ENCODE measurements around the gene CIAO3.

CIAO3 gene

DNA sequence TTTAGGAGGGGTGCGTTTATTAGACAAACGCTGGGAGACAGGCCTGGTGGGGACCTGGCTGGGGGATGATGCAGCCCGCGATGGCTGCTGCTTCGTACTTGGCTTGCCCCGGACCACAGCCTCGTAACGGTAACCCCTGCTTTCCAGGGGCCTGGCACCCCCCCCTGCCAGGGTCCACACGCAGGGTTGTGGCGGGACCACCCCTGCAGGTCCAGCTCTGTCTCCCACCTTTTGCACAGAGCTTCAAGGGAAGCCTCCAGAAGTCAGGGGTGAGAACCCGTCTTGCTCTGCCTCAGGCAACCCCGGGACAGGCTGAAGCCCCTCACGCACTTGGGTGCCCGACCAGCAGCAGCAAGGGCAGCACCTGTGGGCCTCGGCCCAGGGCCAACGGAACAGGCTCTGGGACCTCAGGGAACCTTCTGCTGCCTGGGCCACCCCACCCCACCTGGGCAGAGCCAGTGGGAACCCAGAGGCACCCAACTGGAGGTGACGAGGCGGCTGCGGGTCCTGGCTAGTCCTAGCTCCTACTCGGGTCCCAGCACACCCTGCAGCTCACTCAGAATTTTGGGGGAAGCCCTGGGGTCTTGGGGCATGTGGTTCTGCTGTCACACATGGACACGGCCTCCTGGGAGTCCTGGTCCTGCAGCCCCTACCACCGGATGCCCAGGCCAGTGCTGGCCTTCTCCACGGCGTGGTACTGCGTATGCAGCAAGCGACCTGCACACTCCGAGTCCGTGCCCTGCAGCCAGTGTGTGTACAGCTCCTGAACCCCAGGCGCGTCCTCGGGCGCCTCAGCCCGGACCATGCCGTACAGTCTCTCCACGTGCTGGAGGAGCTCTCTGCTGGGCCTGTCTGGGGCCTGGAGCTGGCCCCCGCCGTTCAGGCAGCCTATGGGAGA, 10.8 kb downstream of the CIAO3 start:
- no peaks in the 10 kb centered on the region for H3K36me3 ChIP-seq (ENCODE audit: insufficient read depth, low read length)
- no peaks in the 10 kb centered on the region for H3K9me3 ChIP-seq (ENCODE audit: control insufficient read depth, insufficient read depth, low read length)
- no peaks in the 10 kb centered on the region; the same call in 1 of the 2 replicates for H3K4me1 ChIP-seq (ENCODE audit: insufficient read depth, low read length)
- no peak overlapping the region for H3K9ac ChIP-seq (ENCODE audit: low read depth, low read length)

DNA sequence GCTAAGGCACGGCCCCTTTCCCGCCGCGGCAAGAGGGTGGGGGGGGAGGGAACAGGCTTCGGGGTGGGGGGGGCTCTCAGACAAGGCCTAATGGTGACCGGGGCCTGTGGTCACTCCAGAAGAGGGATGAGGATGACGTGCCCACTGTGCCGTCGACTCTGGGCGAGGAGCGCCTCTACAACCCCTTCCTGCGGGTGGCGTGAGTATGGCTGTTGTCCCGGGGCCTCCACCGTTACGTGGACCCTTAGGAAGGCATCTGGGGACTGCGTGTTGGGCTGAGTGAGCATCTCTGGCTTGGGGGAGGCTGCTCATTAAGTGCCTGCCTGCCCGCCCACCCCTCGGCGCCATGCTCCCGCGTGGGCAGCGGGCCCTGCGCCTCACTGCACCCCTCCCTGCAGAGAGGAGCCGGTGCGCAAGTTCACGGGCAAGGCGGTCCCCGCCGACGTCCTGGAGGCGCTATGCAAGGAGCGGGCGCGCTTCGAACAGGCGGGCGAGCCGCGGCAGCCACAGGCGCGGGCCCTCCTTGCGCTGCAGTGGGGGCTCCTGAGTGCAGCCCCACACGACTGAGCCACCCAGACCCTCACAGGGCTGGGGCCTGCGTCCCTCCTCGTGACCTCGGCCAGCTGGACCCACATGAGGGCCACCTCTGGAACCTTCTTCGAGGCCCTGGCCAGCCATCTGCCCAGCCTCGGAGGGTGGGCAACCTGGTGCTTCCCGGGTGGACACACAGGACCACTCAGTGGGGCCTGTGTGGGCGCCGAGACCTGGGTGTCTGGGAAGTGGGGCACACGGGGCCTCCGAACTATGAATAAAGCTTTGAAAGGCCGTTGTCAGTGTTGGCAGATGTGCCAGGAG, 11.7 kb downstream of the CIAO3 start:
- no peaks in the 10 kb centered on the region; the same call in 1 of the 2 replicates for H3K4me1 ChIP-seq (ENCODE audit: insufficient read depth, low read length)
- peak overlapping the region; percentile 77; the same call in 1 of the 2 replicates for H3K9ac ChIP-seq (ENCODE audit: low read depth, low read length)
- H3K36me3 ChIP-seq (ENCODE audit: insufficient read depth, low read length) = no peaks in the 10 kb centered on the region
- no peaks in the 10 kb centered on the region for H3K9me3 ChIP-seq (ENCODE audit: control insufficient read depth, insufficient read depth, low read length)

DNA sequence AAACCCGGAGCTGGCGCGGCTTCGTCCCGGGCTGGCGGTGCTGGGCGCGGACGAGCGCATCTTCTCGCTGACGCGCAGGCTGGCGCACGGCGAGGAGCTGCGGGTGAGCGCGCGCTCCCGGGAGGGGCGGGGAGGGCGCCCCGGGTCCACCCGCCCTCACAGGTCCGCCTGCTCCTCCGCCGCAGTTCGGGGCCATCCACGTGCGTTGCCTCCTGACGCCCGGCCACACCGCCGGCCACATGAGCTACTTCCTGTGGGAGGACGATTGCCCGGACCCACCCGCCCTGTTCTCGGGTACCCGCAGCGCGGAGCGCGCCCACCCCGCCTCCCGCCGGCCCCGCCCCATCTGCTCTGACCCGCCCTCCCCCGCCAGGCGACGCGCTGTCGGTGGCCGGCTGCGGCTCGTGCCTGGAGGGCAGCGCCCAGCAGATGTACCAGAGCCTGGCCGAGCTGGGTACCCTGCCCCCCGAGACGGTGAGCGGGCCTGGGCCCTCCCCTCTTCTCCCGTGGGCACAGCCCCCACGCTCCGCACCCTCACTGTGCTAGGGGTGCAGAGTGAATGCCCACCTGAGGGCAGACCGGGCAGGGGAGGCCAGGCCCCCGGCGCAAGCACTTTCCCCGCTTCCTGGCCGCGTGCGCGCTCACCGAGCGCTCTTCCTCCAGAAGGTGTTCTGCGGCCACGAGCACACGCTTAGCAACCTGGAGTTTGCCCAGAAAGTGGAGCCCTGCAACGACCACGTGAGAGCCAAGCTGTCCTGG, 12.5 kb downstream of the CIAO3 start:
- no peaks in the 10 kb centered on the region; the same call in 1 of the 2 replicates for H3K4me1 ChIP-seq (ENCODE audit: insufficient read depth, low read length)
- H3K9ac ChIP-seq (ENCODE audit: low read depth, low read length) = peak overlapping the region; percentile 77
- no peaks in the 10 kb centered on the region for H3K9me3 ChIP-seq (ENCODE audit: control insufficient read depth, insufficient read depth, low read length)

DNA sequence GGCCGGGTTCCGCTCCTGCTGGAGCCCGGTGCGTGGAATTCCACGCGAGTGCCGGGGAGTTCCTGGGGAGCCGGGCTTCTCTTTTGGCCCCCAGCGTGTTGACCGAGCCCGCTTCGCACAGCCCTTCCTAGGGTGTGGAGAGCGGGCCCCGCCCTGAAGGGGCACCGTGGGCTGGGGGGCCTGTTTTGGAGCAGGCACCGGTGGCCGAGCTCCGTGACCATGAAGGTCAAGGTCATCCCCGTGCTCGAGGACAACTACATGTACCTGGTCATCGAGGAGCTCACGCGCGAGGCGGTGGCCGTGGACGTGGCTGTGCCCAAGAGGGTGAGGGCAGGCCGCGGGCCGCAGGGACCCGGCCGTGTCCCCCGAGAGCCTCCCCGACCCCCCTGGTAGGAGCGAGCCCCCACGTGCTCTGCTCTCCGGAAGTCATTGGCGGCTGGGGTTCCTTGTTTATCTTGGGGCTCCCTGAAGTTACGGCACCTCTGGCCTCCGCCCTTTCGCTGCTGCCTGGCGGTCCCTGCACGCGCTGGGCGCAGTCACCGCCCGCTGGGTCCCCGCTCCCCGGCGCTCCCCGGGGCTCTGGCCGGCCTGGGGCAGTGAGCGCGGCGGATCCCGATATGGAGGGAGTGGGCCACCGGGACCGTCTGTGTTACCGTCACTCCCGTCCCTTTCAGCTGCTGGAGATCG, 13.4 kb downstream of the CIAO3 start:
- Histone ChIP-seq H3K4me1 (ENCODE audit: insufficient read depth, low read length) (no peaks in the 10 kb centered on the region; the same call in 1 of the 2 replicates), H3K36me3 (ENCODE audit: insufficient read depth, low read length) (no peaks in the 10 kb centered on the region), H3K9ac (ENCODE audit: low read depth, low read length) (peak overlapping the region; percentile 74), H3K9me3 (ENCODE audit: control insufficient read depth, insufficient read depth, low read length) (no peaks in the 10 kb centered on the region)

More for the DNA sequence above, 12.5 kb downstream of the CIAO3 start:
- H3K36me3 ChIP-seq (ENCODE audit: insufficient read depth, low read length) = no peaks in the 10 kb centered on the region

DNA sequence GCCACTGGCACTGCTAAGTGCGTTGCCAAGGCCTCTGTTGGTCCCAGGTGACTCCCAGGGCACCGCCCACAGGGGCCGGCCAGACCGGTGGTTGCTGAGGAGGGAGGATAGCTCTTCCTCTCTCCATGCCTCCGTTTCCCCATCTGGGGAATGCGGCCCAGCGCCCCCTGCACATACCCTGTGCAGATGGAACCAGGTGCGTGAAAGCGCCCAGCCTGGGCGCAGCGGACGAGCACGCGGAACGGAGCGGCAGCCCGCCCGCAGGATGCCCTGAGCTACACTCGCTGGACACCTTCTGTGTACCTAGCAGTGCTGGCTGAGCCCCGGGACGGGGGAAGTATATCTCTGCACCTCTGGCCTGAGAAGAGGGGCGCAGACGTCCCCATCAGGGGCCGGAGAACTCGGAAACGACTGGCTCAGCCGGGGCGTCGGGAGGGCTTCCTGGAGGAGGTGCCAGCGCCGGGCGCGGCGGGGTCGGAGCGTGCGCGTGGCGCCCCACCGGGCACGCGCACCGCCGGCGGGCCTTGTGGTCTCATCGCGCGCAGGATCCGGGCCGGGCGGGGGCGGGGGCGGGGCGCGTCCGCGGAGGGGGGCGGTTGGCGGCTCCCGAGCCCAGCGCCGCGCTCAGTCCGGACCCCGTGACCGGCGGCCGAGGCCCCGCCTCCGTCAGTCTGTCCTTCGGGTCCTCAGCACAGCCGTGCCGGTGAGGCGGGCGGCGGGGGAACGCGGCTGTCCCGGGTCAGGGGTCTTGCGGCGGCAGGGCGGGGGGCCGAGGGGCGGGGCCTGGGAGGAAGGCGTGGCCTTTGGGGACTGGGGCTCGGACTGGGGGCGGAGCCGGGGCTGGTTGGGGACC, 14.1 kb downstream of the CIAO3 start, which contains the start of the genes CCDC78 and HAGHL:
TSS of gene CCDC78 (minus strand) at position 6 of the 853 bp plus-strand sequence. CDS start 76 bp downstream, outside the sequence.
TSS of gene HAGHL (plus strand) at position 669 of the 853 bp plus-strand sequence. CDS start 404 bp downstream, outside the sequence.
- Histone ChIP-seq H3K9ac (ENCODE audit: low read depth, low read length) (peak within 1 kb of the TSS; percentile 74), H3K4me1 (ENCODE audit: insufficient read depth, low read length) (no peaks in the 10 kb centered on the region; the same call in 1 of the 2 replicates), H3K36me3 (ENCODE audit: insufficient read depth, low read length) (no peaks in the 10 kb centered on the region), H3K9me3 (ENCODE audit: control insufficient read depth, insufficient read depth, low read length) (no peaks in the 10 kb centered on the region)

DNA sequence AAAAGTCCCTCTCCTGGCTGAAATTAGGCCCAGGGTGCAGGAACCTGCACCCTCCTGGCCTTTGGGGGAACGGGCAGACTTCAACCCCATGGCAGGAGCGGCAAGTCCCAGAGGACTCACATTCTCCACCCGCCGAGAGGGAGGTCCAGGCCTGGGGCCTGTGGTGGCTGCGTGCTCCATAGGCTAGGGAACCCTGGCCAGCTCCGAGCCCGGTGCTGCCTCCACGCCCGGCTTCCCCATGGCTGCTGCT, 14.7 kb downstream of the CIAO3 start:
- H3K9me3 ChIP-seq (ENCODE audit: control insufficient read depth, insufficient read depth, low read length) = no peaks in the 10 kb centered on the region
- no peaks in the 10 kb centered on the region; the same call in 1 of the 2 replicates for H3K4me1 ChIP-seq (ENCODE audit: insufficient read depth, low read length)
- no peaks in the 10 kb centered on the region for H3K36me3 ChIP-seq (ENCODE audit: insufficient read depth, low read length)
- peak overlapping the region; percentile 41 for H3K9ac ChIP-seq (ENCODE audit: low read depth, low read length)

DNA sequence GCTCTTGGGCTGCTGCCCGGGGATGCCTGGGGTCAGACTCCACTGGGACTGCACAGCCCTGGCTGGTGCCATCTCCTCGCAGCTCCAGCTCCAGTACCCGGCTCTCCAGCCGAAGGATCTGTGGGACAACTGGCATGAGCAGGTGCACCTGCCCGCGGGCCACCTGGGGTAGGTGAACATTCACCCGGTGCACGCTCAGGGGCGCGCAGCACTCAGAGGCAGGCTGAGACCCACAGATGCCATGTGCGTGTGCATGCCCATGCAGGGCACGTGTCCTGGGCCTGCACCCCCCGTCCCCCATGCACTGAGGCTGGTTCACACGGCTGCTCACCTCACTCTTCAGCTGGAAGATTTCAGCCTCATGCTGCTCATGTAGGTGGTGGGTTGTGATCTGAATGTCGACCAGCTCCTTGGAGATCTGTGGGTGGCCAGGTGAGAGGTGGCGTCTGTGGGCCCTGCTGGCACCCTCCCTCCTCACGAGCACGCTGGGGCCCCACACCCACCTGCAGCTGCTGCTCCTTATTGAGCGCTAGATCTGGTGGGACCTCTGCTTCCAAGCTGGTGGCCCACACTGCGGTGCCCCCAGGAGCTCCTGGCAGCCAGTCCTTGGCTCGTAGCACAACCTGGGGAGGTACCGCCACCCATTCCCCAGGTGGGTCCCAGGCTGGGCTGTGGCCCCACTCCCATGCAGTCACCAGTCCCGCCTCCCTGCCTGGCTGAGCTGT, 15.2 kb downstream of the CIAO3 start:
- Histone ChIP-seq H3K9ac (ENCODE audit: low read depth, low read length) (peak overlapping the region; percentile 41; the same call in 1 of the 2 replicates), H3K4me1 (ENCODE audit: insufficient read depth, low read length) (no peaks in the 10 kb centered on the region; the same call in 1 of the 2 replicates), H3K36me3 (ENCODE audit: insufficient read depth, low read length) (no peaks in the 10 kb centered on the region), H3K9me3 (ENCODE audit: control insufficient read depth, insufficient read depth, low read length) (no peaks in the 10 kb centered on the region)

DNA sequence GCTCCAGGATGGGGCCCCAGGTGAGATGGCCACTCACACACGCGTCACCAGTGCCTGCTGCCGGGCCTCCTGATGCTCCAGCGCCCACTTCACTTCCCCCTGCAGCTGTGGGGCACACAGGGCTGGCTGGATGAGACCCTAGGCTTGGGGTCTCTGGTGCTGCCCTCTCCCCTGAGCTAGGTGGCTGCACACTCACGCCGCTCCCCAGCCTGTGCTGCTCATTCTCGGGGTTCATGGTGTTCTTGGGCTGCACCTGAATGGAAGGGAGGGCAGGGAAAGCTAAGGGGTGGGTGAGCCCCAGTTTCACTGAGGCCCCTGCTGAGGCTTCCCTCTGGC, 15.8 kb downstream of the CIAO3 start:
- H3K36me3 ChIP-seq (ENCODE audit: insufficient read depth, low read length) = no peaks in the 10 kb centered on the region
- no peaks in the 10 kb centered on the region for H3K9me3 ChIP-seq (ENCODE audit: control insufficient read depth, insufficient read depth, low read length)
- no peak overlapping the region for H3K9ac ChIP-seq (ENCODE audit: low read depth, low read length)
- peaks cover 1% of the 10 kb centered on the region; the same call in 1 of the 2 replicates for H3K4me1 ChIP-seq (ENCODE audit: insufficient read depth, low read length)

DNA sequence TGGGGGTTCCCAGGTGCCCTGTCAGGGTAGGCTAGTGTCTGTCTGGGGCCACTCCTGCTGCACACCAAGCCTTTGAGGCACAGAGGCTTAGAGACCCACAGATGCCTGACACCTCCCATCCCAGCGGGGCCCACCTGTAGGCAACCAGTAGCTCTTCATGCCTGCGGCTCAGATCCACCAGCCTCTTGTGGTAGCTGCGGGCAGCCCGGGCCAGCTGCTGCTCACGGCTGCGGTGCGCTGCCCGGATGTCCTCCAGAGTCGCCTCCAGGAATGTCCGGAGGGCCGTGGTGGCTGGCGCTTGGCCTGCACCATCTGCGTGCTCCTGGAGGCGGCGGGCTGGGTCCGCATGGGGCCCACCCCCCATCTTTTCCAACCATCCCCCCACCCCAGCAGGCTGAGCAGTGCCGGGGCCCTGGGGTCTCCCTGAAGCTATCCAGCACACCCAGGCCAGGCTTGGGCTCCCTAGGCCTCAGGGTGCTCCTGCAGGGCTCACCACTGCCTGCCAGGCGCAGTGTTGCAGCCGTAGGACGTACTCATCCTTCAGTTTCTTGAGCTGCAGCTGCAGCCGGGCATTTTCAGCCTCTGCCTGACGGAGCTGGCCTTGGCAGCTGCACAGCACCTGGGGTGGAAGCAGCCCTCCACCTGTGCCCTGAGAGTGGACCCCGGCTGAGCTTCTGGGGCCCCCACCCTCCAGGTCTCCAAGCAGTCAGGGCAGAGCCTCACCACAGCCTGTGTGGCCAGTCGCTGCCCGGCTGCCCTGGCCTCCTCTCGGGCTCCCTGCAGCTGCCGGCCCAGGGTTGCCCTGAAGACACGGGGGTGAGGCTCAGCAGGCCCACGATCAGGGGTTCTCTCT, 16.4 kb downstream of the CIAO3 start:
- peaks cover 4% of the 10 kb centered on the region; the same call in 1 of the 2 replicates for H3K4me1 ChIP-seq (ENCODE audit: insufficient read depth, low read length)
- no peak overlapping the region for H3K9ac ChIP-seq (ENCODE audit: low read depth, low read length)
- H3K36me3 ChIP-seq (ENCODE audit: insufficient read depth, low read length) = no peaks in the 10 kb centered on the region
- H3K9me3 ChIP-seq (ENCODE audit: control insufficient read depth, insufficient read depth, low read length) = no peaks in the 10 kb centered on the region

DNA sequence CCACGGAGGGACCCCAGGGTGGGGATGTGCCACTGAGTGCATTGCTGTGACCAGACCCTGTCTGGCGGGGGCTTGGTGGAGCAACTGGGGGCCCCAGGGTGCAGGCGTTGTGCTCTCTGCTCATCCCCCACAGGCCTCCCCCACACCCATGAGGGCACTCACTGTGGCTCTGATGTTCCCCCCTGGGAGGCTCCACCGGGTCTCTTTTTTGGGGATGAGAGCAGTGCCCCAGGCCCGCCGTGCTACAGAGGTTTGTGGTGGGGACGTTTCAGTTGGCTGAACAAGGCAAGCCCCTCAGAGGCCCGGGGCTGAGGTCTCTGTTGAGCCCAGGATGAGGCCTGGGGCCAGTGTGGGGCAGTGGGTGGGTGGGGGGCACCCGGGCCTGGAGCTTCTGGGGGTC, 17.1 kb downstream of the CIAO3 start:
- peaks cover 4% of the 10 kb centered on the region; the same call in 1 of the 2 replicates for H3K4me1 ChIP-seq (ENCODE audit: insufficient read depth, low read length)
- no peaks in the 10 kb centered on the region for H3K36me3 ChIP-seq (ENCODE audit: insufficient read depth, low read length)
- no peak overlapping the region for H3K9ac ChIP-seq (ENCODE audit: low read depth, low read length)
- no peaks in the 10 kb centered on the region for H3K9me3 ChIP-seq (ENCODE audit: control insufficient read depth, insufficient read depth, low read length)

DNA sequence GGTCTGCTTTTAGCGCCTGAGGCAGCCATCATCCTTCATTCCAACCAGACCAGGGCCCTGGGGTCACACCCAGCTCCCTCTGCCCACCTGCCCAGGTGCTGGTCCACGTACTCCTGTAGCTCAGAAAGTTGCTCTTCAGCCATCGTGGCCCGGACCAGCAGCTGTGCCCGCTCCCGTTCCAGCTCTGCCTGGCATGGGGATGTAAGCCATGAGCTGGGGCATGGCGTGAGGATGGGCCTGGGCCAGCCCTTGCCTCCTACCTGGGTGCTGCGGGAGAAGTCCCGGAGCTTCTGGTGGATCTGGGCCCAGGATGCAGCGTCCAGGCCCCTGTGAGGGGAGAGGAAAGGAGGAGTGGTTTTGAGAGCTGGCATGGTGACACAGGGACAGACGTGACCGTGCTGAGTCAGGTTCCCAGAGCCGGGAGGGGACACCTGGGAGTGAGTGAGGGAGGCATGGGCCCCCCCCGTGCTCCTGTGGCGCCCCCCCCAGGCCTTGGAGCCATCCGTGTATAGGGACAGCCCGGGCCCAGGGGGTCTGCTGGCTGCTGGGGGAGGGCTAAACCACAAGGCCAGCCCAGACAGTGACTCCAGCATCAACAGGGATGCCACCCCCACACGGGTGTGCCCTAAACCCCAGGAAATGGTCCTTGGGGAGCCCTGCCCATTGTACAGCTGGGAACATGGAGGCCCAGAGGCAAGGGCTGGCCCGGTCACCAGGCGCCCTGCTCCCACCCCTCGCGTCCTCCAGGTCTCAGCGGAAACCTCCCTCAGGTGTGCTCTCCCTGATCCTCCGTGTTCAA, 17.8 kb downstream of the CIAO3 start:
- H3K9ac ChIP-seq (ENCODE audit: low read depth, low read length) = no peak overlapping the region
- peaks cover 4% of the 10 kb centered on the region; the same call in 1 of the 2 replicates for H3K4me1 ChIP-seq (ENCODE audit: insufficient read depth, low read length)

More for the DNA sequence above, 17.8 kb downstream of the CIAO3 start:
- Histone ChIP-seq H3K9me3 (ENCODE audit: control insufficient read depth, insufficient read depth, low read length) (no peaks in the 10 kb centered on the region), H3K36me3 (ENCODE audit: insufficient read depth, low read length) (no peaks in the 10 kb centered on the region)
